K562 (cell line): ENCODE measurements around the gene ZNF473. TPM values are rescaled to one million over a fixed set of nuclear protein-coding genes. Genes with fewer than 3 reads are reported as not detected.

Experiments
- FOXK1 ChIP-seq: sonication (generic); formaldehyde crosslinking; IDR thresholded peaks from 2 replicates; pipeline ENCODE4 v1.8.0; 2022; ENCODE audit warnings: missing genetic modification reagents, mild to moderate bottlenecking, borderline replicate concordance
- HDAC2 ChIP-seq: fragments of 450-650 bp; IDR thresholded peaks from 2 replicates; pipeline ENCODE4 v1.6.1; 2016; ENCODE audit warnings: mild to moderate bottlenecking
- HIVEP1 ChIP-seq: fragments of 250-450 bp; sonication (Bioruptor Pico); IDR thresholded peaks from 2 replicates; pipeline ENCODE4 v1.4.0; 2020; ENCODE audit warnings: mild to moderate bottlenecking
- HMG20B ChIP-seq: fragments of 250-450 bp; sonication (Bioruptor Pico); IDR thresholded peaks from 2 replicates; pipeline ENCODE4 v1.5.0; 2021; ENCODE audit warnings: mild to moderate bottlenecking
- MBD2 ChIP-seq: sonication (generic); IDR thresholded peaks from 2 replicates; pipeline ENCODE4 v1.6.1; 2016; ENCODE audit warnings: low read depth, borderline replicate concordance
- MTA3 ChIP-seq: fragments of 450-650 bp; formaldehyde crosslinking; IDR thresholded peaks from 2 replicates; pipeline ENCODE4 v1.6.1; 2017; ENCODE audit warnings: mild to moderate bottlenecking, borderline replicate concordance
- NCOA4 ChIP-seq: fragments of 450-650 bp; IDR thresholded peaks from 2 replicates; pipeline ENCODE4 v1.6.1; 2018; ENCODE audit warnings: mild to moderate bottlenecking; ENCODE audit not compliant: partially characterized antibody
- NFRKB ChIP-seq: fragments of 450-650 bp; IDR thresholded peaks from 2 replicates; pipeline ENCODE4 v1.6.1; 2016; ENCODE audit warnings: low read depth
- NR2C2 ChIP-seq, 2 experiments: fragments of 200-800 bp in 1 of 2; sonication (Bioruptor generic) in 1 of 2; sonication (generic) in 1 of 2; formaldehyde crosslinking in 1 of 2; IDR thresholded peaks; 2 replicates each; pipeline versions ENCODE4 v1.6.1 to v1.8.0; 2016 to 2022; ENCODE audit warnings: mild to moderate bottlenecking in 1 of 2, missing compliant biosample characterization in 1 of 2, missing genetic modification characterization in 1 of 2, missing genetic modification reagents in 1 of 2
- NR4A1 ChIP-seq, 2 experiments: fragments of 250-450 bp in 1 of 2; fragments of 450-650 bp in 1 of 2; sonication (Bioruptor Pico) in 1 of 2; IDR thresholded peaks; 2 replicates each; pipeline versions ENCODE4 v1.4.0 to v1.6.1; 2016 to 2020; ENCODE audit warnings: mild to moderate bottlenecking in 2 of 2, missing compliant biosample characterization in 1 of 2, missing genetic modification characterization in 1 of 2, moderate library complexity in 1 of 2
- PURB ChIP-seq: sonication (generic); formaldehyde crosslinking; IDR thresholded peaks from 2 replicates; pipeline ENCODE4 v1.9.0; 2021; ENCODE audit warnings: low read depth, mild to moderate bottlenecking, missing genetic modification reagents
- ZBTB49 ChIP-seq: sonication (generic); formaldehyde crosslinking; IDR thresholded peaks from 2 replicates; pipeline ENCODE4 v1.8.0; 2022; ENCODE audit warnings: missing genetic modification reagents, mild to moderate bottlenecking, borderline replicate concordance
- ZFP36 ChIP-seq: fragments of 150-350 bp; IDR thresholded peaks from 2 replicates; pipeline ENCODE4 v1.6.1; 2018; ENCODE audit warnings: low read length, low read depth; ENCODE audit not compliant: partially characterized antibody
- ZFP91 ChIP-seq: sonication (generic); formaldehyde crosslinking; IDR thresholded peaks from 2 replicates; pipeline ENCODE4 v1.8.0; 2022; ENCODE audit warnings: mild to moderate bottlenecking, missing genetic modification reagents
- ZNF165 ChIP-seq: fragments of 250-450 bp; sonication (Bioruptor Pico); IDR thresholded peaks from 2 replicates; pipeline ENCODE4 v1.4.0; 2020; ENCODE audit warnings: borderline replicate concordance
- ZNF212 ChIP-seq: fragments of 450-650 bp; formaldehyde crosslinking; IDR thresholded peaks from 2 replicates; pipeline ENCODE4 v1.4.0; 2020; ENCODE audit warnings: mild to moderate bottlenecking
- polyA plus RNA-seq, 8 experiments: library from polyadenylated mRNA; depleted of rRNA in 4 of 8; stranded (reverse) in 5 of 8; unstranded in 3 of 8; fragments of >200 nt; fragmentation: Nextera tagmentation in 2 of 8; fragmentation: Illumina TruSeq in 1 of 8; extraction: Ambion mirVana in 2 of 8; extraction: Trizol in 1 of 8; gene quantifications; 2 replicates each; pipeline versions ENCODE4 v1.2.1 to v1.2.3, GENCODE V29; 2011 to 2014; ENCODE audit warnings: inconsistent platforms in 1 of 8, missing spikeins in 1 of 8
- total RNA-seq, 7 experiments: library from RNA; depleted of rRNA in 6 of 7; stranded (reverse); fragments of >200 nt in 6 of 7; fragmentation: Illumina TruSeq in 2 of 7; extraction: Trizol in 2 of 7; gene quantifications; 2 replicates each; pipeline versions ENCODE4 v1.2.1 to v1.2.3, GENCODE V29; 2011 to 2021; ENCODE audit warnings: low replicate concordance in 1 of 7
- TF ChIP-seq, protein P1 (sequence below): sonication (generic); formaldehyde crosslinking; IDR thresholded peaks from 2 replicates; pipeline ENCODE4 v1.8.0; 2023; ENCODE audit warnings: mild to moderate bottlenecking, missing genetic modification reagents

ZNF473 gene
- total and polyA plus RNA-seq, 9 of the 15 experiments (the other 6 are each of a cell fraction or from before 2014, with no cell fraction given) = 8.2 to 34.0 (median 28.5) TPM

DNA sequence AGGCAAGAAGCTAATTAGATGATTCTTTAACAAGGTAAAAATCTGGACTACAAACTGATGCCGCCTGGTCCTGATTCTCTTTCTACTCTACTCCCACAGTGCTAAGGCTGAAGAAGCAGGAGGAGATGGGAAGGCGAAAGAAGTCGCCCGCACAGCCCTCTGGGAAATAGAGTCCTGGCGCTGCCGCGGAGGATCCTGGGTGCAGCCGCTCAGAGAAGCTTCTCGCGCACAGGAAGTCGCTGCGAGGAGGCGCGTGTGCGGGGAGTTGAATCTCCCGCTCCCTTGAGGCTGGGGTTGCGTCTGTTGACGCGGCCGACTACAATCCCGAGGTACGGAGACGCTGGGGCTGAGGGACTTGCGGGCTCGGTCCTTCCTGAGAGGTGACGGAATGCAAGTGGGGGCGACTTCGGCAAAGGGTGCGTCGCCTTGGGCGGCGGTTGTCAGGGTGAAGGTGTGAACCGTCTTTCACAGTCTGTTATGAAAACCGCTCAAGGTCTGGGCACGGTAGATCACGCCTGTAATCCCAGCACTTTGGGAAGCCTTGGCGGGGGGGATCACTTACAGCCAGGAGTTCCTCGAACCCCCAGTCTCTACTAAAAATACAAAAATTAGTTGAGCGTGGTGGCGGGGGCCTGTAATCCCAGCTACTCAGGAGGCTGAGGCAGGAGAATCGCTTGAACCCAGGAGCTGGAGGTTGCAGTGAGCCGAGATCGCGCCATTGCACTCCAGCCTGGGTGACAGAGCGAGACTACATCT, at the start of gene ZNF473 (continued):
- TF ChIP-seq MTA3 (peak; percentile 63; the same call in 1 of the 2 replicates), NR4A1 (CRISPR knock-in tag; IDR thresholded peaks at IDR 0.05) (0 out of 2 replicates have a peak, but pooled peaks have one; percentile 52), NR4A1 (tag; IDR thresholded peaks at IDR 0.05) (peak; percentile 66; the same call in 1 of the 2 replicates), HDAC2 (peak; percentile 91), NFRKB (0 out of 2 replicates have a peak, but pooled peaks have one; percentile 45), ZFP91 (CRISPR knock-in tag) (peak; percentile 77; the same call in 1 of the 2 replicates), ZFP36 (peak; percentile 17), NCOA4 (no peak), ZNF165 (0 out of 2 replicates have a peak, but pooled peaks have one; percentile 69), ZBTB49 (peak; percentile 65; the same call in 1 of the 2 replicates), MBD2 (peak; percentile 73; the same call in 1 of the 2 replicates), ZNF212 (CRISPR knock-in tag) (0 out of 2 replicates have a peak, but pooled peaks have one; percentile 50), NR2C2 (CRISPR knock-in tag; IDR thresholded peaks at IDR 0.05) (peak; percentile 83), NR2C2 (tag; IDR thresholded peaks at IDR 0.05) (peak; percentile 31; the same call in 1 of the 2 replicates), HMG20B (CRISPR knock-in tag) (no peak), FOXK1 (CRISPR knock-in tag) (peak; percentile 90; the same call in 1 of the 2 replicates), HIVEP1 (CRISPR knock-in tag) (peak; percentile 57; the same call in 1 of the 2 replicates), PURB (CRISPR knock-in tag) (no peak)
- TF ChIP-seq, protein P1, sequence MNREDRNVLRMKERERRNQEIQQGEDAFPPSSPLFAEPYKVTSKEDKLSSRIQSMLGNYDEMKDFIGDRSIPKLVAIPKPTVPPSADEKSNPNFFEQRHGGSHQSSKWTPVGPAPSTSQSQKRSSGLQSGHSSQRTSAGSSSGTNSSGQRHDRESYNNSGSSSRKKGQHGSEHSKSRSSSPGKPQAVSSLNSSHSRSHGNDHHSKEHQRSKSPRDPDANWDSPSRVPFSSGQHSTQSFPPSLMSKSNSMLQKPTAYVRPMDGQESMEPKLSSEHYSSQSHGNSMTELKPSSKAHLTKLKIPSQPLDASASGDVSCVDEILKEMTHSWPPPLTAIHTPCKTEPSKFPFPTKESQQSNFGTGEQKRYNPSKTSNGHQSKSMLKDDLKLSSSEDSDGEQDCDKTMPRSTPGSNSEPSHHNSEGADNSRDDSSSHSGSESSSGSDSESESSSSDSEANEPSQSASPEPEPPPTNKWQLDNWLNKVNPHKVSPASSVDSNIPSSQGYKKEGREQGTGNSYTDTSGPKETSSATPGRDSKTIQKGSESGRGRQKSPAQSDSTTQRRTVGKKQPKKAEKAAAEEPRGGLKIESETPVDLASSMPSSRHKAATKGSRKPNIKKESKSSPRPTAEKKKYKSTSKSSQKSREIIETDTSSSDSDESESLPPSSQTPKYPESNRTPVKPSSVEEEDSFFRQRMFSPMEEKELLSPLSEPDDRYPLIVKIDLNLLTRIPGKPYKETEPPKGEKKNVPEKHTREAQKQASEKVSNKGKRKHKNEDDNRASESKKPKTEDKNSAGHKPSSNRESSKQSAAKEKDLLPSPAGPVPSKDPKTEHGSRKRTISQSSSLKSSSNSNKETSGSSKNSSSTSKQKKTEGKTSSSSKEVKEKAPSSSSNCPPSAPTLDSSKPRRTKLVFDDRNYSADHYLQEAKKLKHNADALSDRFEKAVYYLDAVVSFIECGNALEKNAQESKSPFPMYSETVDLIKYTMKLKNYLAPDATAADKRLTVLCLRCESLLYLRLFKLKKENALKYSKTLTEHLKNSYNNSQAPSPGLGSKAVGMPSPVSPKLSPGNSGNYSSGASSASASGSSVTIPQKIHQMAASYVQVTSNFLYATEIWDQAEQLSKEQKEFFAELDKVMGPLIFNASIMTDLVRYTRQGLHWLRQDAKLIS (CRISPR knock-in tag) = peak; percentile 94
